ENCODE measurements around the gene NFIA. TPM values are rescaled to one million over a fixed set of nuclear protein-coding genes. Genes with fewer than 3 reads are reported as not detected.

The NFIA gene
- total RNA-seq, 1 donor from 2014 or later = 16.2 TPM

DNA sequence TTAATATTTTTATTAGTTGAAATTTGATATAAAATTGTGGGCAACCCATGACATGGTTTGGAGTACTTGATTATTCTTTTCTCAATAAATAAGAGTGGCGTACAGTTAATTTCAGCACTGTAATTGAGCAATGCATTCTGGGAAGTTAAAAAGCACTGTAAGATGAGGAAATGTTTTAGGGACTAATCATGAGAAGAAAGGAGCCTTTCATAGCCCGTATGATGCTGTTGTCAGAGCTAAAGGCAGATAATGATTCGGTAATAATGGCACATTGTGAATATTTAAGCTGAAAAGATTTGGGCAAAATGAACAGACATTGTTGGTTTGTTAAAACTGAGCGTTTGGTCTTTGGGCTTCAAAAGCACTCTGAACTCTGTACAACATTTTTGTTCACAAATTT, 139.3 kb downstream of the NFIA start:
- no peak overlapping the region for H3K4me3 Mint-ChIP-seq (ENCODE audit: unreplicated experiment)
- H3K4me1 Mint-ChIP-seq (ENCODE audit: unreplicated experiment) = peaks cover 4% of the 10 kb centered on the region
- TF ChIP-seq CTCF (IDR thresholded peaks at IDR 0.05; ENCODE audit: unreplicated experiment) = no peak
- H3K36me3 Mint-ChIP-seq (ENCODE audit: low read depth, unreplicated experiment) = no peaks in the 10 kb centered on the region
- no peak overlapping the region for H3K27ac Mint-ChIP-seq (ENCODE audit: unreplicated experiment)
- no peaks in the 10 kb centered on the region for H3K27me3 Mint-ChIP-seq (ENCODE audit: unreplicated experiment)
- H3K9me3 Mint-ChIP-seq (ENCODE audit: unreplicated experiment) = no peaks in the 10 kb centered on the region
- no peak for DNase-seq (ENCODE audit: low spot score)

DNA sequence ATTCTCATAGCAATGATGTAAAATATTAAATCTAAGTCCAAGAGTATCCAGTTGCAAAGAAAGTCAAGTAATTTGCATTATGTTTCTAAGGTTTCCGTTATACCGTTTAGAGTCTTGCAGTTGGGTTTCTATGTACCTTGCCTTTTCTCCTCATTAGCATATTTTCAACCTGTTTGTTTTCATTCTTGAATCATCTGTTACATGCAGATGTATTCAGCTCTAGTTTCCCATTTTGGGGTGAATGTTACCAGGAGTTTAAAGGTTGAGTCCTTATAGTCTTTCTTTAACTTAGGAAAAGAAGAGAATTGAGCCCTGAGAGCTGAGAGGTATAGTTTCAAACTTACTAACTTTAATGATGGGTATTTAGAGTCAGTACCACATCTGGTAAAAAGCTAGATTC, 139.9 kb downstream of the NFIA start:
- no peaks in the 10 kb centered on the region for H3K36me3 Mint-ChIP-seq (ENCODE audit: low read depth, unreplicated experiment)
- no peak overlapping the region for H3K27ac Mint-ChIP-seq (ENCODE audit: unreplicated experiment)

DNA sequence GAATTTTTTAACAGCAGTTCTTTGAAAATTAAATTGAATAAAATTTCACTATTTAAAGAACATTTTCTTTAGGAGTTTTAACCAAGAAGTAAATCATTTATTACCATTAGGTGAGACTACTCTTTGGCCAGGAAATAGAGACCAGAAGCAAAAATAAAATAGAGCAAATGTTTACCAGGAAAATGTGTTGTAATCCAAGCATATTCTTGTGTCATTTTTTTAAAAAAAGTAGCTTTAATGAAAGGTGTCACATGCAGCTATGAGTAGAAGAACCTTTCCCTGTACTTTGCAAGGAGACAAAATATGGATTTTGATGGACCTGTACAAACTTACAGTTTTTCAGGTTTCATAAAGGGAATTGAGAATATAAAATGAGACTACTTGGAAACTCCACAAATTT, 140.8 kb downstream of the NFIA start:
- H3K4me3 Mint-ChIP-seq (ENCODE audit: unreplicated experiment) = no peak overlapping the region
- H3K9me3 Mint-ChIP-seq (ENCODE audit: unreplicated experiment) = no peaks in the 10 kb centered on the region
- no peaks in the 10 kb centered on the region for H3K27me3 Mint-ChIP-seq (ENCODE audit: unreplicated experiment)
- no peak for DNase-seq (ENCODE audit: low spot score)
- TF ChIP-seq CTCF (IDR thresholded peaks at IDR 0.05; ENCODE audit: unreplicated experiment) = no peak
- peaks cover 4% of the 10 kb centered on the region for H3K4me1 Mint-ChIP-seq (ENCODE audit: unreplicated experiment)
- H3K27ac Mint-ChIP-seq (ENCODE audit: unreplicated experiment) = no peak overlapping the region
- no peaks in the 10 kb centered on the region for H3K36me3 Mint-ChIP-seq (ENCODE audit: low read depth, unreplicated experiment)

More for the DNA sequence above, 139.9 kb downstream of the NFIA start:
- H3K4me1 Mint-ChIP-seq (ENCODE audit: unreplicated experiment) = peaks cover 4% of the 10 kb centered on the region
- no peak overlapping the region for H3K4me3 Mint-ChIP-seq (ENCODE audit: unreplicated experiment)
- no peaks in the 10 kb centered on the region for H3K27me3 Mint-ChIP-seq (ENCODE audit: unreplicated experiment)
- H3K9me3 Mint-ChIP-seq (ENCODE audit: unreplicated experiment) = no peaks in the 10 kb centered on the region
- no peak for TF ChIP-seq CTCF (IDR thresholded peaks at IDR 0.05; ENCODE audit: unreplicated experiment)
- no peak for DNase-seq (ENCODE audit: low spot score)

DNA sequence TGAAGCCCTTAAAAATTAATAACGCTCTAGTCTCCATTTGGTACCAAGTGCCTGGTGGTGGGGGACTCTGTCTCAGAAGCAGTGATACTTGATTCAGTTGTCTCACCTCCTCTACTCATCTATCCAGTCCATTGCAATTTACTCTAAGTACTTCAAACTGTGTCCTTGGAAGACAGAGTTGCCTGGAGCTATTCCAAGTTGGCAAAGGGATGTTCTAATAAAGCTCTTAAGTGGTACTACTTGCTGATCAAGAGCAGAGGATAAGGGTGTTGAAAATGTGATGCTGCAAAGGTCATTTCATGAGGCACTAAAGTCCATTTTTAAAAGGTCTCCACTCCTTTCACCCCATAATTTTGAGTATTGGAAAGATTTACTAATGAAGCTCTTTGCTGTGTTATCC, 142.2 kb downstream of the NFIA start:
- no peaks in the 10 kb centered on the region for H3K27me3 Mint-ChIP-seq (ENCODE audit: unreplicated experiment)
- H3K9me3 Mint-ChIP-seq (ENCODE audit: unreplicated experiment) = no peaks in the 10 kb centered on the region
- H3K4me3 Mint-ChIP-seq (ENCODE audit: unreplicated experiment) = no peak overlapping the region
- no peak overlapping the region for H3K27ac Mint-ChIP-seq (ENCODE audit: unreplicated experiment)
- no peak for TF ChIP-seq CTCF (IDR thresholded peaks at IDR 0.05; ENCODE audit: unreplicated experiment)
- DNase-seq (ENCODE audit: low spot score) = no peak
- peaks cover 4% of the 10 kb centered on the region for H3K4me1 Mint-ChIP-seq (ENCODE audit: unreplicated experiment)
- no peaks in the 10 kb centered on the region for H3K36me3 Mint-ChIP-seq (ENCODE audit: low read depth, unreplicated experiment)

GRCh38 chr1:61225478-61225877, 143.1 kb downstream of the NFIA start:
- H3K4me3 Mint-ChIP-seq (ENCODE audit: unreplicated experiment) = no peak overlapping the region
- H3K9me3 Mint-ChIP-seq (ENCODE audit: unreplicated experiment) = no peaks in the 10 kb centered on the region
- H3K36me3 Mint-ChIP-seq (ENCODE audit: low read depth, unreplicated experiment) = no peaks in the 10 kb centered on the region
- peaks cover 4% of the 10 kb centered on the region for H3K4me1 Mint-ChIP-seq (ENCODE audit: unreplicated experiment)
- no peak overlapping the region for H3K27ac Mint-ChIP-seq (ENCODE audit: unreplicated experiment)
- no peak for DNase-seq (ENCODE audit: low spot score)
- TF ChIP-seq CTCF (IDR thresholded peaks at IDR 0.05; ENCODE audit: unreplicated experiment) = no peak
- H3K27me3 Mint-ChIP-seq (ENCODE audit: unreplicated experiment) = no peaks in the 10 kb centered on the region

Measured in endothelial cell (in vitro differentiated cells).